IMR-90 (cell line): ENCODE data around the gene BRINP3. TPM values are rescaled to one million over a fixed set of nuclear protein-coding genes. Genes with fewer than 3 reads are reported as not detected.

ENCODE experiments used
- ATAC-seq: fragments of 200-7000 bp; cut with Tn5 transposase; 2 replicates; pipeline ENCODE4 v1.9.1; 2020; ENCODE audit warnings: low read depth, mild to moderate bottlenecking, moderate library complexity
- BruUV-seq: library from RNA; stranded (reverse); fragments of 400-500 nt; replicated peaks from 2 replicates; lab custom pipeline; 2021; lab: Mats Ljungman, UMichigan
- CTCF ChIA-PET: fragments of 300-600 bp; formaldehyde crosslinking; extraction: SDS; loops from one replicate; lab custom pipeline; 2021; ENCODE audit warnings: antibody characterized with exemption; lab: Yijun Ruan, JAX
- POLR2A ChIA-PET: fragments of 300-600 bp; sonication (Branson Sonifier 250); formaldehyde crosslinking; loops from one replicate; lab custom pipeline; 2022; ENCODE audit warnings: antibody characterized with exemption; ENCODE audit not compliant: unreplicated experiment; lab: Charles Lee
- DNase-seq: peaks from one replicate; pipeline ENCODE4 v3.0.0; 2013
- H2AFZ ChIP-seq: replicated peaks from 2 replicates; pipeline ENCODE3; 2013; ENCODE audit warnings: low read length, mild to moderate bottlenecking; ENCODE audit not compliant: poor library complexity
- H2AK5ac ChIP-seq: 2 replicates; pipeline ENCODE4 v1.6.1; 2013; ENCODE audit warnings: low read depth, low read length, inconsistent platforms
- H2AK9ac ChIP-seq: replicated peaks from 2 replicates; pipeline ENCODE3; 2013; ENCODE audit warnings: mild to moderate bottlenecking, low read depth, low read length, moderate library complexity; ENCODE audit not compliant: poor library complexity
- H2BK120ac ChIP-seq: 2 replicates; pipeline ENCODE4 v1.6.1; 2013; ENCODE audit warnings: low read depth, low read length, inconsistent platforms
- H2BK15ac ChIP-seq: 3 replicates; pipeline ENCODE4 v1.6.1; 2013; ENCODE audit warnings: low read depth, low read length, inconsistent platforms
- H2BK20ac ChIP-seq: 2 replicates; pipeline ENCODE4 v1.6.1; 2013; ENCODE audit warnings: low read depth, mild to moderate bottlenecking, inconsistent platforms, low read length, moderate library complexity
- H2BK5ac ChIP-seq: 2 replicates; pipeline ENCODE4 v1.6.1; 2013; ENCODE audit warnings: mild to moderate bottlenecking, low read depth, low read length, inconsistent platforms; ENCODE audit not compliant: poor library complexity, severe bottlenecking
- H3K14ac ChIP-seq: replicated peaks from 2 replicates; pipeline ENCODE4 v1.6.1; 2013; ENCODE audit warnings: low read depth, low read length, inconsistent platforms
- H3K18ac ChIP-seq: 2 replicates; pipeline ENCODE4 v1.6.1; 2013; ENCODE audit warnings: low read depth, low read length, control low read depth
- H3K23ac ChIP-seq: 2 replicates; pipeline ENCODE4 v1.6.1; 2013; ENCODE audit warnings: low read depth, low read length, inconsistent platforms
- H3K27ac ChIP-seq: 2 replicates; pipeline ENCODE4 v1.5.1; 2013; ENCODE audit warnings: mild to moderate bottlenecking, control low read depth, low read length; ENCODE audit not compliant: insufficient read depth
- H3K27me3 ChIP-seq: 2 replicates; pipeline ENCODE4 v1.6.1; 2013; ENCODE audit warnings: low read length; ENCODE audit not compliant: control insufficient read depth, insufficient read depth
- H3K36me3 ChIP-seq: 2 replicates; pipeline ENCODE4 v1.6.1; 2013; ENCODE audit warnings: low read length, mixed read lengths; ENCODE audit not compliant: control insufficient read depth, insufficient read depth
- H3K4ac ChIP-seq: 2 replicates; pipeline ENCODE4 v1.6.1; 2013; ENCODE audit warnings: low read depth, low read length, inconsistent platforms
- H3K4me1 ChIP-seq: 2 replicates; pipeline ENCODE4 v1.6.1; 2013; ENCODE audit warnings: low read length, mixed read lengths; ENCODE audit not compliant: control insufficient read depth, insufficient read depth
- H3K4me2 ChIP-seq: 2 replicates; pipeline ENCODE4 v1.6.1; 2013; ENCODE audit warnings: low read depth, mild to moderate bottlenecking, control low read depth, low read length, moderate library complexity
- H3K4me3 ChIP-seq: 2 replicates; pipeline ENCODE4 v1.5.1; 2013; ENCODE audit warnings: low read depth, mild to moderate bottlenecking, control low read depth, low read length, moderate library complexity; ENCODE audit not compliant: insufficient read depth
- H3K56ac ChIP-seq: 2 replicates; pipeline ENCODE4 v1.6.1; 2013; ENCODE audit warnings: low read length, inconsistent platforms; ENCODE audit not compliant: insufficient read depth; ENCODE audit errors: extremely low read depth
- H3K79me1 ChIP-seq, 2 experiments: 2 replicates each; pipeline ENCODE4 v1.6.1; 2013; ENCODE audit warnings: low read length in 2 of 2, inconsistent platforms in 1 of 2, low read depth in 1 of 2
- H3K9ac ChIP-seq: 2 replicates; pipeline ENCODE4 v1.6.1; 2013; ENCODE audit warnings: low read depth, low read length, control low read depth
- H3K9me1 ChIP-seq: 2 replicates; pipeline ENCODE4 v1.6.1; 2013; ENCODE audit warnings: low read length, inconsistent platforms; ENCODE audit not compliant: insufficient read depth
- H3K9me3 ChIP-seq: 2 replicates; pipeline ENCODE4 v1.6.1; 2013; ENCODE audit warnings: low read length; ENCODE audit not compliant: control insufficient read depth, insufficient read depth
- H4K20me1 ChIP-seq: 2 replicates; pipeline ENCODE4 v1.6.1; 2013; ENCODE audit warnings: low read length, inconsistent platforms; ENCODE audit not compliant: insufficient read depth
- H4K5ac ChIP-seq: 2 replicates; pipeline ENCODE4 v1.6.1; 2013; ENCODE audit warnings: mild to moderate bottlenecking, low read depth, low read length, control low read depth
- H4K8ac ChIP-seq, 2 experiments: 2 replicates each; pipeline ENCODE4 v1.6.1; 2013; ENCODE audit warnings: low read depth in 2 of 2, low read length in 2 of 2, control low read depth in 1 of 2, inconsistent platforms in 1 of 2
- H4K91ac ChIP-seq: 2 replicates; pipeline ENCODE4 v1.6.1; 2013; ENCODE audit warnings: low read depth, low read length, inconsistent platforms; ENCODE audit not compliant: insufficient read depth
- MAFK ChIP-seq: IDR thresholded peaks from 2 replicates; pipeline ENCODE4 v1.6.1; 2012; ENCODE audit warnings: low read depth, low read length, improper control_type of control experiment
- SMC3 ChIP-seq: fragments of 150-350 bp; IDR thresholded peaks from 2 replicates; pipeline ENCODE4 v1.6.1; 2016; ENCODE audit warnings: low read depth, mild to moderate bottlenecking, antibody characterized with exemption, low read length, moderate library complexity
- WGBS, 2 experiments: methylation state at CpG; one replicate each; pipeline versions ENCODE4 v1.1.5 to v1.1.7; 2013; ENCODE audit warnings: missing lambda C conversion rate in 2 of 2; ENCODE audit not compliant: insufficient read length in 1 of 2; ENCODE audit errors: extremely low coverage in 2 of 2; 5-methylcytosine and 5-hydroxymethylcytosine counted together
- dilution Hi-C: fragments of 300-500 bp; cut with HindIII; formaldehyde crosslinking; loops from one replicate; pipeline ENCODE4 v1.14.3; 2018; ENCODE audit warnings: low sequenced_read_pairs; ENCODE audit not compliant: unreplicated experiment
- in situ Hi-C: fragments of 300-500 bp; cut with MboI; formaldehyde crosslinking; loops from 3 replicates; pipeline ENCODE4 v1.14.3; 2019; ENCODE audit warnings: low sequenced_read_pairs, inconsistent platforms, mixed read lengths
- intact Hi-C: fragments of 100-400 bp; cut with micrococcal nuclease; formaldehyde crosslinking; loops from 2 replicates; pipeline ENCODE4 v1.10.0; 2022
- polyA plus RNA-seq, 3 experiments: library from polyadenylated mRNA; depleted of rRNA; stranded (reverse); fragments of >200 nt; gene quantifications; 2 replicates each; pipeline ENCODE4 v1.2.3, GENCODE V29; 2012; ENCODE audit warnings: low replicate concordance in 1 of 3
- total RNA-seq: library from RNA; depleted of rRNA; stranded (reverse); fragments of >200 nt; gene quantifications from 2 replicates; pipeline ENCODE4 v1.2.3, GENCODE V29; 2012

BRINP3 gene
- total and polyA plus RNA-seq, 2 of the 4 experiments (the other 2 are of a cell fraction): 0.15 to 0.36 TPM

- no peak overlapping the region for H2AK9ac ChIP-seq
- ATAC-seq: no peak
- no peak overlapping the region for H3K23ac ChIP-seq
- no peaks in the 10 kb centered on the region for H3K9me1 ChIP-seq
- H2BK120ac ChIP-seq: no peak overlapping the region
- no peak overlapping the region for H3K4ac ChIP-seq
- H2BK20ac ChIP-seq: no peak overlapping the region
- TF ChIP-seq MAFK (peak; percentile 98), SMC3 (no peak)
- H3K9ac ChIP-seq: no peak overlapping the region
- H2BK5ac ChIP-seq: no peak overlapping the region
- in situ Hi-C loops (no loop called here), dilution Hi-C loops (no loop called here), intact Hi-C loops (loop anchor here (10.0 kb wide), 1 partner anchor 894 kb away; no protein-coding TSS in a partner anchor)
- no peak overlapping the region for H4K8ac ChIP-seq
- H2AK5ac ChIP-seq: no peak overlapping the region
- no peak for DNase-seq
- H4K20me1 ChIP-seq: no peaks in the 10 kb centered on the region
- BruUV-seq: no TSS peak
- no peaks in the 10 kb centered on the region for H3K27me3 ChIP-seq
- H4K5ac ChIP-seq: no peak overlapping the region
- no peak overlapping the region for H3K27ac ChIP-seq
- H3K9me3 ChIP-seq: no peaks in the 10 kb centered on the region
- no peak overlapping the region for H3K14ac ChIP-seq
- no peaks in the 10 kb centered on the region for H3K4me1 ChIP-seq
- no peak overlapping the region for H3K18ac ChIP-seq
- no peaks in the 10 kb centered on the region for H3K79me1 ChIP-seq
- ChIA-PET POLR2A (no interaction called here), CTCF (no interaction called here)
- H3K4me2 ChIP-seq: no peak overlapping the region
- H3K36me3 ChIP-seq: no peaks in the 10 kb centered on the region
- no peak overlapping the region for H2AFZ ChIP-seq
- no peak overlapping the region for H4K91ac ChIP-seq
- WGBS, 2 experiments: no CpG with 5 or more reads among the region's 4 CpGs
- H2BK15ac ChIP-seq: no peak overlapping the region
- no peak overlapping the region for H3K56ac ChIP-seq
- no peak overlapping the region for H3K4me3 ChIP-seq
Measured at GRCh38 chr1:190328871-190329270, 148.8 kb downstream of the BRINP3 start.
